Upper lobe of left lung (tissue), 6 donors: Measurements from ENCODE around the gene RAF1. TPM values are rescaled to one million over a fixed set of nuclear protein-coding genes. Genes with fewer than 3 reads are reported as not detected.

Experiments
- ATAC-seq, 2 donors: fragments of 200-7000 bp; cut with Tn5 transposase; one replicate each; pipeline ENCODE4 v1.9.1; 2022; ENCODE audit warnings: mild to moderate bottlenecking in 2 of 2, moderate library complexity in 2 of 2; ENCODE audit not compliant: low FRiP score in 2 of 2
- DNase-seq, 2 donors: peaks; one replicate each; pipeline ENCODE4 v3.0.0-alpha.2; 2019 to 2020
- H3K27ac ChIP-seq, 4 donors: fragments of 200-600 bp; sonication (generic); one replicate each; pipeline ENCODE4 v1.5.1; 2016 to 2019
- H3K27me3 ChIP-seq, 4 donors: fragments of 200-600 bp; sonication (generic); one replicate each; pipeline ENCODE4 v1.5.1; 2017 to 2019
- H3K36me3 ChIP-seq, 4 donors: fragments of 200-600 bp; sonication (generic); one replicate each; pipeline ENCODE4 v1.5.1; 2016 to 2019
- H3K4me1 ChIP-seq, 4 donors: fragments of 200-600 bp; sonication (generic); one replicate each; pipeline ENCODE4 v1.5.1; 2018 to 2019
- H3K4me3 ChIP-seq, 4 donors: fragments of 200-600 bp; sonication (generic); one replicate each; pipeline ENCODE4 v1.5.1; 2017 to 2019; ENCODE audit warnings: mild to moderate bottlenecking in 2 of 4, moderate library complexity in 1 of 4
- H3K9me3 ChIP-seq, 4 donors: fragments of 200-600 bp; sonication (generic); one replicate each; pipeline ENCODE4 v1.5.1; 2018 to 2019
- CTCF ChIP-seq, 6 experiments: fragments of 450-650 bp in 4 of 6; fragments of 200-600 bp in 2 of 6; sonication (generic) in 2 of 6; IDR thresholded peaks; one replicate each; pipeline ENCODE4 v1.5.1; 2016 to 2019; ENCODE audit warnings: antibody characterized with exemption in 6 of 6
- EP300 ChIP-seq, 4 donors: sonication (generic); formaldehyde crosslinking; IDR thresholded peaks; one replicate each; pipeline ENCODE4 v1.5.1; 2017; ENCODE audit warnings: antibody characterized with exemption in 4 of 4, control low read depth in 2 of 4
- POLR2A ChIP-seq, 4 donors: fragments of 450-650 bp; IDR thresholded peaks; one replicate each; pipeline ENCODE4 v1.5.1; 2016 to 2017; ENCODE audit warnings: antibody characterized with exemption in 4 of 4, mild to moderate bottlenecking in 2 of 4
- POLR2AphosphoS5 ChIP-seq, 2 donors: sonication (generic); formaldehyde crosslinking; IDR thresholded peaks; one replicate each; pipeline ENCODE4 v1.5.1; 2017; ENCODE audit warnings: antibody characterized with exemption in 2 of 2
- WGBS, 2 donors: methylation state at CpG; one replicate each; pipeline ENCODE4 v1.1.5; 2017 to 2018; 5-methylcytosine and 5-hydroxymethylcytosine counted together
- total RNA-seq, 6 donors: library from RNA; depleted of rRNA in 4 of 6; stranded (reverse); fragments of >200 nt in 4 of 6; gene quantifications; one replicate each; pipeline versions ENCODE4 v1.1.0 to v1.2.1, GENCODE V29; 2016 to 2021
- donor health status: DM: no; HTN: no; CAD: no; lungs with moderate emphysema.
- donor health status: DM: no; HTN: yes; CAD: no; lungs with severe emphysema.

The RAF1 gene
- total RNA-seq, 6 donors from 2014 or later = 78.7 to 195 (median 110) TPM

- no peak for ATAC-seq
- Histone ChIP-seq H3K27ac (no peak overlapping the region), H3K4me1 (peaks cover 0 to 5% (median 2%) of the 10 kb centered on the region in 4 donors), H3K4me3 (no peak overlapping the region), H3K36me3 (no peaks in the 10 kb centered on the region), H3K27me3 (no peaks in the 10 kb centered on the region), H3K9me3 (no peaks in the 10 kb centered on the region)
- 77 to 81% methylated on average over 3 of the region's 3 CpGs for WGBS, 2 donors
- no peak for DNase-seq
- no peak for TF ChIP-seq EP300 (IDR thresholded peaks at IDR 0.05)
- no peak for TF ChIP-seq POLR2AphosphoS5 (IDR thresholded peaks at IDR 0.05)
These were observed 22.2 kb upstream of the RAF1 start for GRCh38 chr3:12686096-12686495.

- ATAC-seq = peak; percentile 75 to 93
These were observed 18.1 kb upstream of the RAF1 start for GRCh38 chr3:12681943-12682390.

GRCh38 chr3:12681089-12681942 is 17.4 kb upstream of the RAF1 start:
- H3K27me3 ChIP-seq = no peaks in the 10 kb centered on the region
- 90 to 94% methylated on average over 4 of the region's 4 CpGs for WGBS, 2 donors
- ATAC-seq = peak; percentile 38 to 55
- TF ChIP-seq POLR2AphosphoS5 (IDR thresholded peaks at IDR 0.05) (no peak), POLR2A (IDR thresholded peaks at IDR 0.05) (no peak), EP300 (IDR thresholded peaks at IDR 0.05) (no peak), CTCF (IDR thresholded peaks at IDR 0.05) (no peak)
- no peaks in the 10 kb centered on the region for H3K36me3 ChIP-seq
- no peak overlapping the region for H3K4me3 ChIP-seq
- no peak for DNase-seq
- no peaks in the 10 kb centered on the region for H3K9me3 ChIP-seq
- H3K27ac ChIP-seq = peak overlapping the region; percentile 67 to 81 (median 79)
- H3K4me1 ChIP-seq = peaks cover 0 to 7% (median 5%) of the 10 kb centered on the region in 4 donors

More at GRCh38 chr3:12681943-12682390, 18.1 kb upstream of the RAF1 start:
- 71 to 75% methylated on average over 1 of the region's 1 CpG for WGBS, 2 donors
- H3K27ac ChIP-seq = peak overlapping the region; percentile 67 to 81 (median 79)
- TF ChIP-seq POLR2AphosphoS5 (IDR thresholded peaks at IDR 0.05) (peak in 1 of 2 donors; percentile 79), CTCF (IDR thresholded peaks at IDR 0.05) (no peak)
- H3K36me3 ChIP-seq = no peaks in the 10 kb centered on the region
- H3K4me1 ChIP-seq = peaks cover 0 to 7% (median 5%) of the 10 kb centered on the region in 4 donors
- peak in 1 of 2 donors; percentile 50 for DNase-seq
- H3K4me3 ChIP-seq = no peak overlapping the region
- H3K27me3 ChIP-seq = no peaks in the 10 kb centered on the region
- no peaks in the 10 kb centered on the region for H3K9me3 ChIP-seq

GRCh38 chr3:12679468-12679867 is 15.6 kb upstream of the RAF1 start:
- WGBS, 2 donors = 84 to 93% methylated on average over 6 of the region's 6 CpGs
- TF ChIP-seq POLR2AphosphoS5 (IDR thresholded peaks at IDR 0.05) (no peak), POLR2A (IDR thresholded peaks at IDR 0.05) (no peak), EP300 (IDR thresholded peaks at IDR 0.05) (no peak), CTCF (IDR thresholded peaks at IDR 0.05) (no peak)
- no peaks in the 10 kb centered on the region for H3K36me3 ChIP-seq
- H3K9me3 ChIP-seq = no peaks in the 10 kb centered on the region
- no peaks in the 10 kb centered on the region for H3K27me3 ChIP-seq
- no peak overlapping the region for H3K27ac ChIP-seq
- ATAC-seq (no peak), DNase-seq (no peak)
- H3K4me3 ChIP-seq = no peak overlapping the region
- H3K4me1 ChIP-seq = peaks cover 0 to 7% (median 5%) of the 10 kb centered on the region in 4 donors

- 67 to 85% methylated on average over 6 of the region's 6 CpGs for WGBS, 2 donors
- TF ChIP-seq POLR2A (IDR thresholded peaks at IDR 0.05) (no peak), CTCF (IDR thresholded peaks at IDR 0.05) (no peak), POLR2AphosphoS5 (IDR thresholded peaks at IDR 0.05) (no peak), EP300 (IDR thresholded peaks at IDR 0.05) (no peak)
- Histone ChIP-seq H3K4me3 (no peak overlapping the region), H3K9me3 (no peaks in the 10 kb centered on the region), H3K4me1 (peaks cover 0 to 7% (median 5%) of the 10 kb centered on the region in 4 donors), H3K27ac (peak overlapping the region in 2 of 4 donors; percentile 64 to 79), H3K27me3 (no peaks in the 10 kb centered on the region), H3K36me3 (no peaks in the 10 kb centered on the region)
- ATAC-seq (no peak), DNase-seq (no peak)
These were observed 13.7 kb upstream of the RAF1 start for GRCh38 chr3:12677616-12678015.
